ENCODE measurements around the gene TARBP1.

DNA sequence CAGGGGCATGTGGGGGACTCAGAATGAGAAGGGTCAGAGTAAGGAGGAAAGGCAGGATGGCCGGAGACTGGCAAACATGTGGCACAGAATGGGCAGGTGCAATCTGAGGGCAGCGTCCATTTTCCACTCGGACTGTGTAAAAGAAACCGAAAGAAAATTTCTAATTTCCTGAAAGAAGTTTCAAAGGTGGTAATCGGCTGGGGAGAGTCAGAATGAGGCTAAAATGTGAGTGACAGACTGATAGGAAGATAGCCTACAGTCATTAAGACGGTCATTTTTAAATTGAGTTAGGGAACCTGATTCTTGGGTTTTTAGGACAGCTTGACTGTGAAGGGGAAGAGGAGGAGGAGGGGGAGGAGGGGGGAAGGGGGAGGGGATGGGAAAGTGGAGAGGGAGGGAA is 82.1 kb downstream of the TARBP1 start:
- TF ChIP-seq, protein P1, sequence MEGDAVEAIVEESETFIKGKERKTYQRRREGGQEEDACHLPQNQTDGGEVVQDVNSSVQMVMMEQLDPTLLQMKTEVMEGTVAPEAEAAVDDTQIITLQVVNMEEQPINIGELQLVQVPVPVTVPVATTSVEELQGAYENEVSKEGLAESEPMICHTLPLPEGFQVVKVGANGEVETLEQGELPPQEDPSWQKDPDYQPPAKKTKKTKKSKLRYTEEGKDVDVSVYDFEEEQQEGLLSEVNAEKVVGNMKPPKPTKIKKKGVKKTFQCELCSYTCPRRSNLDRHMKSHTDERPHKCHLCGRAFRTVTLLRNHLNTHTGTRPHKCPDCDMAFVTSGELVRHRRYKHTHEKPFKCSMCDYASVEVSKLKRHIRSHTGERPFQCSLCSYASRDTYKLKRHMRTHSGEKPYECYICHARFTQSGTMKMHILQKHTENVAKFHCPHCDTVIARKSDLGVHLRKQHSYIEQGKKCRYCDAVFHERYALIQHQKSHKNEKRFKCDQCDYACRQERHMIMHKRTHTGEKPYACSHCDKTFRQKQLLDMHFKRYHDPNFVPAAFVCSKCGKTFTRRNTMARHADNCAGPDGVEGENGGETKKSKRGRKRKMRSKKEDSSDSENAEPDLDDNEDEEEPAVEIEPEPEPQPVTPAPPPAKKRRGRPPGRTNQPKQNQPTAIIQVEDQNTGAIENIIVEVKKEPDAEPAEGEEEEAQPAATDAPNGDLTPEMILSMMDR (IDR thresholded peaks at IDR 0.05; ENCODE audit: low read length) = no peak
- TF ChIP-seq EZH2 (IDR thresholded peaks at IDR 0.05; ENCODE audit: borderline replicate concordance, low read length) = no peak
